MCF 10A (cell line): ENCODE results near the gene ZNRF4. TPM values are rescaled to one million over a fixed set of nuclear protein-coding genes. Genes with fewer than 3 reads are reported as not detected.

Experiments
- BruUV-seq: library from RNA; stranded (reverse); fragments of 400-500 nt; replicated peaks from 2 replicates; lab custom pipeline; 2021; lab: Mats Ljungman, UMichigan
- CTCF ChIA-PET: fragments of 300-600 bp; sonication (Branson Sonifier 250); formaldehyde crosslinking; extraction: SDS; loops from one replicate; lab custom pipeline; 2021; ENCODE audit warnings: antibody characterized with exemption, inconsistent platforms; lab: Yijun Ruan, JAX
- POLR2A ChIA-PET: fragments of 300-600, 350-650 bp; sonication (Branson Sonifier 250); formaldehyde crosslinking; extraction: SDS; loops from one replicate; lab custom pipeline; 2020; ENCODE audit warnings: antibody characterized with exemption, inconsistent platforms; lab: Yijun Ruan, JAX
- DNase-seq: peaks from one replicate; pipeline ENCODE4 v3.0.0-alpha.2; 2018; ENCODE audit not compliant: unreplicated experiment
- H3K27ac Mint-ChIP-seq: one replicate; pipeline ENCODE4 v1.8.0; 2022; ENCODE audit warnings: mild to moderate bottlenecking, low read depth, mixed read lengths; ENCODE audit not compliant: unreplicated experiment
- H3K27me3 Mint-ChIP-seq: one replicate; pipeline ENCODE4 v1.8.0; 2022; ENCODE audit warnings: mixed read lengths; ENCODE audit not compliant: insufficient read depth, unreplicated experiment
- H3K36me3 Mint-ChIP-seq: one replicate; pipeline ENCODE4 v1.8.0; 2022; ENCODE audit warnings: mild to moderate bottlenecking, moderate library complexity, mixed read lengths; ENCODE audit not compliant: insufficient read depth, unreplicated experiment
- H3K4me1 Mint-ChIP-seq: one replicate; pipeline ENCODE4 v1.8.0; 2022; ENCODE audit warnings: mixed read lengths; ENCODE audit not compliant: insufficient read depth, unreplicated experiment
- H3K4me3 Mint-ChIP-seq: one replicate; pipeline ENCODE4 v1.8.0; 2022; ENCODE audit warnings: mild to moderate bottlenecking, moderate library complexity, mixed read lengths; ENCODE audit not compliant: unreplicated experiment
- H3K9me3 Mint-ChIP-seq: one replicate; pipeline ENCODE4 v1.8.0; 2022; ENCODE audit warnings: mixed read lengths; ENCODE audit not compliant: unreplicated experiment
- intact Hi-C: fragments of 100-400 bp; cut with micrococcal nuclease; formaldehyde crosslinking; loops from 2 replicates; pipeline ENCODE4 v1.14.1; 2022
- total RNA-seq: library from RNA; stranded (reverse); gene quantifications from 2 replicates; pipeline ENCODE4 v1.2.3, GENCODE V29; 2022
- TF ChIP-seq, protein P1 (sequence below): fragments of 200-600 bp; IDR thresholded peaks from one replicate; pipeline ENCODE4 v1.8.0; 2022; ENCODE audit warnings: antibody characterized with exemption, mild to moderate bottlenecking; ENCODE audit not compliant: unreplicated experiment

ZNRF4 gene
- total RNA-seq, 1 experiment from 2014 or later, result not detected

DNA sequence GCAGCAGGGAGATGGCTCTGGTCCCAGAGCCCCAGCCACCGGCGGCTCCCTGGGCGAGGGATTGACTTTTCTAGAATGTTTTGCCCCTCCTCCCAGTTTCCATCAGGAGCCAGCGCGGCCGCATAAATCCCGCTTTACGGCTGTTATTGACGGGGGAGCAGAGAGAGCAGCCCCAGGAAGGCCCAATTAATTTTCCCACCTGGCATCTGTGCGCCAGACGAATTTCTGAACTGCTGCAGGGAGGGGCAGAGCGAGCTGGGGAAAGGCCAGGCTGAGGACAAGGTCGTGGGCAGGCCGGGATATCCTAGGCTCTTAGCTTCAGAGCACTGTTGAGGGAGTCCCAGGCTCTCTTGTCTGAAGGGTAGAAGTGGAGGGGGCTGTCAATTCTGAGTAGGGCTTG is 24.7 kb downstream of the ZNRF4 start:
- TF ChIP-seq, protein P1, sequence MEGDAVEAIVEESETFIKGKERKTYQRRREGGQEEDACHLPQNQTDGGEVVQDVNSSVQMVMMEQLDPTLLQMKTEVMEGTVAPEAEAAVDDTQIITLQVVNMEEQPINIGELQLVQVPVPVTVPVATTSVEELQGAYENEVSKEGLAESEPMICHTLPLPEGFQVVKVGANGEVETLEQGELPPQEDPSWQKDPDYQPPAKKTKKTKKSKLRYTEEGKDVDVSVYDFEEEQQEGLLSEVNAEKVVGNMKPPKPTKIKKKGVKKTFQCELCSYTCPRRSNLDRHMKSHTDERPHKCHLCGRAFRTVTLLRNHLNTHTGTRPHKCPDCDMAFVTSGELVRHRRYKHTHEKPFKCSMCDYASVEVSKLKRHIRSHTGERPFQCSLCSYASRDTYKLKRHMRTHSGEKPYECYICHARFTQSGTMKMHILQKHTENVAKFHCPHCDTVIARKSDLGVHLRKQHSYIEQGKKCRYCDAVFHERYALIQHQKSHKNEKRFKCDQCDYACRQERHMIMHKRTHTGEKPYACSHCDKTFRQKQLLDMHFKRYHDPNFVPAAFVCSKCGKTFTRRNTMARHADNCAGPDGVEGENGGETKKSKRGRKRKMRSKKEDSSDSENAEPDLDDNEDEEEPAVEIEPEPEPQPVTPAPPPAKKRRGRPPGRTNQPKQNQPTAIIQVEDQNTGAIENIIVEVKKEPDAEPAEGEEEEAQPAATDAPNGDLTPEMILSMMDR, result no peak
- CTCF ChIA-PET, result interaction anchor here (0.6 to 0.8 kb wide), 5 partner anchors 8 to 56 kb away, joined by 3 to 5 read pairs (median 4); no protein-coding TSS in a partner anchor
- intact Hi-C loops, result no loop called here

DNA sequence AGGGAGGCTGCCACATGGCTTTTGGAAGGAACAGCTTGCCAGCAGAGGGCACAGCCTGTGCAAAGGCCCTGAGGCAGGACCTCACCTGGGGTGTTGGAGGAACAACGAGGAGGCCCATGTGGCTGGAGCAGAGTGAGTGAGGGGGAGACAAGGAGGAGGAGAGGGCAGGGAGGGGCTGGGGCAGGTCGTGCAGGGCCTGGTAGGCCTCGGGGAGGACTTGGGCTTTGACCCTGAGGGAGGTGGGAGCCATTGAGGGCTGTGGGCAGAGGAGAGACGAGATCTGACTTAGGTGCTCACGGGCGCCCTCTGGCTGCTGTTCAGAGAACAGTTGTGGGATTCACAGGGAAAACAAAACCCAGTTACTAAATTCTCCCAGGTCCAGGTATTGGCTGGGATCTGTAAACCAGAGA is 25.2 kb downstream of the ZNRF4 start:
- Mint-ChIP-seq H3K4me1 (no peaks in the 10 kb centered on the region), H3K27me3 (peaks cover 67% of the 10 kb centered on the region), H3K4me3 (no peak overlapping the region), H3K36me3 (no peaks in the 10 kb centered on the region), H3K9me3 (peaks cover 9% of the 10 kb centered on the region), H3K27ac (no peak overlapping the region)
- DNase-seq, result peak; percentile 49
- CTCF ChIA-PET, result interaction anchor here (0.6 kb wide), 3 partner anchors 48 to 55 kb away, joined by 3 to 4 read pairs (median 3); no protein-coding TSS in a partner anchor
- TF ChIP-seq, protein P1, result peak; percentile 51
- no TSS peak for BruUV-seq
- POLR2A ChIA-PET, result no interaction called here
- intact Hi-C loops, result no loop called here

More for the DNA sequence above, 24.7 kb downstream of the ZNRF4 start:
- no TSS peak for BruUV-seq
- Mint-ChIP-seq H3K4me3 (no peak overlapping the region), H3K9me3 (peaks cover 9% of the 10 kb centered on the region), H3K27me3 (peaks cover 63% of the 10 kb centered on the region), H3K27ac (no peak overlapping the region), H3K4me1 (no peaks in the 10 kb centered on the region), H3K36me3 (no peaks in the 10 kb centered on the region)
- DNase-seq, result no peak
- POLR2A ChIA-PET, result no interaction called here

DNA sequence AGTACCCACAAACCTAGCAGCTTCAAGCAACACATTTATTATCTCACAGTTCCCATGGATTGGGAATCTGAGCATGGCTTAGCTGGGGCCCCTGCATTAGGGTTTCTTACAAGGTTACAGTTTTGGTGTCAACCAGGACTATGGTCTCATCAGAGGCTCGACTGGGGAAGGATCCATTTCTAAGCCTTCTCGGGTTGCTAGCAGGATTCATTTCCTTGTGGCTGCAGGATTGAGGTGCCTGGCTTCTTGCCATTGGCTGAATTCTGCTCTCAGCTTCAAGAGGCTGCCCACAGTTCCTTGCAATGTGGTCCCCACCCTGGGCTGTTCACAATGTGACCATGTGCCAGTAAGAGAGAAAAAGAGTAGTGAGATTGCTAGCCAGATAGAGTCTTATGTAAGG is 26.7 kb downstream of the ZNRF4 start:
- intact Hi-C loops, result no loop called here
- H3K4me3 Mint-ChIP-seq, result no peak overlapping the region
- H3K27ac Mint-ChIP-seq, result no peak overlapping the region
- no peaks in the 10 kb centered on the region for H3K4me1 Mint-ChIP-seq
- ChIA-PET POLR2A (no interaction called here), CTCF (no interaction called here)
- no peak for DNase-seq
- H3K36me3 Mint-ChIP-seq, result no peaks in the 10 kb centered on the region
- BruUV-seq, result no TSS peak
- H3K27me3 Mint-ChIP-seq, result peaks cover 53% of the 10 kb centered on the region
- TF ChIP-seq, protein P1, result no peak
- peaks cover 9% of the 10 kb centered on the region for H3K9me3 Mint-ChIP-seq

DNA sequence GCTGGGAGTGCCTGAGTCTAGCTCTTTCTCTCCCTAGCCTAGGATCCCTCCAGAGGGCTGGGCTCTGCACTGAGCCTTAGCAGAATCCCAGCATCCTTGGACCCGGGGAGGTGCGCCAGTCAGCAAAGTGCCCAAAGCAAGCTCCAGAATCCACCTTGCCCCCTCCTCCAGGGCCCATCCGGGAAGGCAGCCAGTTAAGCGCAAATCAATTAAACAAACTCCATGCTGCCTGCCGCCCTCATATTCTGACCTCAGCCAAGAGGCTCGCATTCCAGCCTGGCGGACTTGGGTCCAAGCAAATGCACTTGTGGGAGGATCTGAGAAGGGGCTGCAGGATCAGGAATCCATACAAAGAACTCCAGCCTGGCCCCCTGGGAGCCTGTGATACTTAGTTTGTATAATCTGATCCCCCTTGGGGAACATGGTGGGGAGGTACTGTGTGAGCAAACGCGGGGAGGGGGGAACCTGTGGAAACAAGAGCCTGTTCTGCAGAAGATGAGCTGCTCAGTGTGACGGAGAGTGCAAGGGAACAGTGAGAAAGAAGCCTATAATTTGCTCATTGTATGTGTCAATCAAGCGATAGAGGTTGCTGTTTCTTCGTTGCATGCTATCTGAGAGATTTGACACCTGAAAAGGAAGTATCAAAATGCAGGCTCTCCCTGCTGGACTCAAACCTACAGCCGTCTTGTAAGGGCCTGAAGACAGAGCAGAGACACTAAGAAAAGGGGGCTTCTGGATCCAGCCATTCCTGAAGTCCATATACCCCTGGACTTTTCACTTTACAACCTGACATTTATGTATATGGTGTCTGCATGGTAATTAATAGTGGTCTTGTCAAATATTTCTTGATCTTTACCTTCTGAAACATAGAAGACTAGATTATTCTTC is 29.4 kb downstream of the ZNRF4 start:
- no peak for DNase-seq
- TF ChIP-seq, protein P1, result no peak
- no peaks in the 10 kb centered on the region for H3K4me1 Mint-ChIP-seq
- H3K4me3 Mint-ChIP-seq, result no peak overlapping the region
- peaks cover 9% of the 10 kb centered on the region for H3K9me3 Mint-ChIP-seq
- BruUV-seq, result no TSS peak
- intact Hi-C loops, result no loop called here
- POLR2A ChIA-PET, result interaction anchor here (0.6 kb wide), 1 partner anchor 30 kb away, joined by 3 read pairs; no protein-coding TSS in a partner anchor
- no peaks in the 10 kb centered on the region for H3K36me3 Mint-ChIP-seq
- peaks cover 41% of the 10 kb centered on the region for H3K27me3 Mint-ChIP-seq
- CTCF ChIA-PET, result no interaction called here
- H3K27ac Mint-ChIP-seq, result no peak overlapping the region
